ENCODE measurements around the gene FBXW7. TPM values are rescaled to one million over a fixed set of nuclear protein-coding genes. Genes with fewer than 3 reads are reported as not detected.

FBXW7 gene
- total and polyA plus RNA-seq, 2 donors (not counting 1 experiment from before 2014, with no cell fraction given) = 23.0 to 125 TPM

DNA sequence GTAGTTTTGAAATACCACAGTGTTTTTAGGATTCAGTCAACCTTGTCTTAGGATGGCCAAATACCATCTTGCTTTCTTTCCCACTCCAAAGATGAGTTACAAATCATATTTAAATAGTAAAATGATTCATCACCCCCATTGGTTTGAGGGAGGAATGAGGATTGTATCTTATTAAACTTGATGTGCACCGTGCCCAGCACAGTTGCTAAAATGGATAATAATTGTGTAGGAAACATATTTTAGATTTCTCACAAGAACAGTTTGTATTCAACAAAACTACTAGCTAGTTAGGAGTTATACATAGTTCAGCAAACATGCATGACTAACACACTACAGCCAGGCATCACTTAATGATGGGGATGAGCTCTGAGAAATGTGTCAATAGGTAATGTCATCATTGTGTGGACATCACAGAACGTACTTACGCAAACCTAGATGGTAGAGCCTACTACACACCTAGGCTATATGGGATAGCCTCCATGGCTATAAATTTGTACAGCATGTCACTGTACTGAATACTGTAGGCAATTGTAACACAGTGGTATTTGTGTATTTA lies 245.4 kb downstream of the FBXW7 start:
- H3K27me3 ChIP-seq (replicated peaks in 1 of 4; ENCODE audit: control extremely low read depth in 1 of 4, control insufficient read depth in 3 of 4, insufficient read depth in 4 of 4, low read length in 3 of 4) = no peaks in the 10 kb centered on the region
- no peak overlapping the region for H3K4me3 ChIP-seq (ENCODE audit: control extremely low read depth in 1 of 5, extremely low read depth in 1 of 5, insufficient read depth in 1 of 5, low read depth in 2 of 5, low read length in 4 of 5)
- no peaks in the 10 kb centered on the region for H3K4me1 Mint-ChIP-seq
- CTCF ChIA-PET = no interaction called here
- no peak for TF ChIP-seq EZH2 (IDR thresholded peaks at IDR 0.05; ENCODE audit: borderline replicate concordance, insufficient read depth, low read depth, low read length, poor library complexity, severe bottlenecking)
- TF ChIP-seq, protein P1, sequence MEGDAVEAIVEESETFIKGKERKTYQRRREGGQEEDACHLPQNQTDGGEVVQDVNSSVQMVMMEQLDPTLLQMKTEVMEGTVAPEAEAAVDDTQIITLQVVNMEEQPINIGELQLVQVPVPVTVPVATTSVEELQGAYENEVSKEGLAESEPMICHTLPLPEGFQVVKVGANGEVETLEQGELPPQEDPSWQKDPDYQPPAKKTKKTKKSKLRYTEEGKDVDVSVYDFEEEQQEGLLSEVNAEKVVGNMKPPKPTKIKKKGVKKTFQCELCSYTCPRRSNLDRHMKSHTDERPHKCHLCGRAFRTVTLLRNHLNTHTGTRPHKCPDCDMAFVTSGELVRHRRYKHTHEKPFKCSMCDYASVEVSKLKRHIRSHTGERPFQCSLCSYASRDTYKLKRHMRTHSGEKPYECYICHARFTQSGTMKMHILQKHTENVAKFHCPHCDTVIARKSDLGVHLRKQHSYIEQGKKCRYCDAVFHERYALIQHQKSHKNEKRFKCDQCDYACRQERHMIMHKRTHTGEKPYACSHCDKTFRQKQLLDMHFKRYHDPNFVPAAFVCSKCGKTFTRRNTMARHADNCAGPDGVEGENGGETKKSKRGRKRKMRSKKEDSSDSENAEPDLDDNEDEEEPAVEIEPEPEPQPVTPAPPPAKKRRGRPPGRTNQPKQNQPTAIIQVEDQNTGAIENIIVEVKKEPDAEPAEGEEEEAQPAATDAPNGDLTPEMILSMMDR (IDR thresholded peaks at IDR 0.05) = no peak
- no peaks in the 10 kb centered on the region for H3K79me2 ChIP-seq (ENCODE audit: control insufficient read depth, insufficient read depth, low read length)
- H3K4me2 ChIP-seq (replicated peaks; ENCODE audit: low read depth, low read length, poor library complexity, severe bottlenecking) = no peak overlapping the region
- POLR2A ChIA-PET = no interaction called here
- no peaks in the 10 kb centered on the region for H3K9me3 ChIP-seq (ENCODE audit: control extremely low read depth in 1 of 3, control insufficient read depth in 2 of 3, insufficient read depth in 1 of 3, low read length in 2 of 3)
- no peaks in the 10 kb centered on the region for H3K9me3 Mint-ChIP-seq (ENCODE audit: insufficient read depth)
- H3K4me1 ChIP-seq (ENCODE audit: control insufficient read depth in 2 of 2, insufficient read depth in 2 of 2, low read length in 2 of 2) = no peaks in the 10 kb centered on the region
- H3K4me3 Mint-ChIP-seq = no peak overlapping the region
- H3K36me3 ChIP-seq (replicated peaks in 1 of 2; ENCODE audit: control extremely low read depth in 1 of 2, control insufficient read depth in 1 of 2, extremely low read depth in 1 of 2, insufficient read depth in 2 of 2, low read length in 1 of 2) = no peaks in the 10 kb centered on the region
- H3K27ac ChIP-seq (ENCODE audit: low read length in 2 of 2) = no peak overlapping the region
- intact Hi-C loops (cut with micrococcal nuclease) = no loop called here
- H2AFZ ChIP-seq (ENCODE audit: insufficient read depth, low read depth, low read length, poor library complexity, severe bottlenecking) = no peak overlapping the region
- DNase-seq (no peak), ATAC-seq (ENCODE audit: low read depth) (no peak)
- H3K27ac Mint-ChIP-seq = no peak overlapping the region
- H4K20me1 ChIP-seq (ENCODE audit: control insufficient read depth, insufficient read depth, low read length, poor library complexity, severe bottlenecking) = no peaks in the 10 kb centered on the region
- H3K9ac ChIP-seq (ENCODE audit: low read length) = no peak overlapping the region
- WGBS (ENCODE audit: insufficient coverage) = 100% methylated on average over 1 of the region's 3 CpGs
- no peaks in the 10 kb centered on the region for H3K27me3 Mint-ChIP-seq

DNA sequence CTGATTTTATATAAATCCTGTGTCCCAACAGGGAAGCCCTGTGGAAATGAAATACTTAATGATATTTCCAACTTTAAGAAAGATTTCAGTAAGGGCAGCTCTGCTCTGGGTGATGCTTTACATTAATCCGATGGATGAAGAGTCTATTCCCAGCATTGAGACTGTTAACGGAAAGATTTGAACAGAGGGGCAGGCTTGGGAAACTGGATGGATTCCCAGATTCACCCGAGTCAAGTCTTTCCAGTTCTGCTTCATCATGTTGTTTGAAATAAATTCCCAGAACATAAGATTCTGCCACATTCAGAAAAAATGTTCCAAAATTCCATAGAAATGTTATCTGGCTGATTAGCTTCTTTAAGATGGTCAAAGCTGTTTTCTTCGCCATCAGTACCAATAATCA lies 246.0 kb downstream of the FBXW7 start:
- no peaks in the 10 kb centered on the region for H3K27me3 Mint-ChIP-seq
- no peaks in the 10 kb centered on the region for H3K4me1 ChIP-seq (ENCODE audit: control insufficient read depth in 2 of 2, insufficient read depth in 2 of 2, low read length in 2 of 2)
- H3K4me1 Mint-ChIP-seq = no peaks in the 10 kb centered on the region
- no peak for ATAC-seq (ENCODE audit: low read depth)
- H3K27ac ChIP-seq (ENCODE audit: low read length in 2 of 2) = no peak overlapping the region
- WGBS (ENCODE audit: insufficient coverage) = 100% methylated on average over 2 of the region's 4 CpGs
- ChIA-PET POLR2A (no interaction called here), CTCF (no interaction called here)
- intact Hi-C loops (cut with micrococcal nuclease) = no loop called here
- no peaks in the 10 kb centered on the region for H3K27me3 ChIP-seq (replicated peaks in 1 of 4; ENCODE audit: control extremely low read depth in 1 of 4, control insufficient read depth in 3 of 4, insufficient read depth in 4 of 4, low read length in 3 of 4)
- no peaks in the 10 kb centered on the region for H4K20me1 ChIP-seq (ENCODE audit: control insufficient read depth, insufficient read depth, low read length, poor library complexity, severe bottlenecking)
- no peak for DNase-seq
- H3K9ac ChIP-seq (ENCODE audit: low read length) = no peak overlapping the region
- no peaks in the 10 kb centered on the region for H3K36me3 ChIP-seq (replicated peaks in 1 of 2; ENCODE audit: control extremely low read depth in 1 of 2, control insufficient read depth in 1 of 2, extremely low read depth in 1 of 2, insufficient read depth in 2 of 2, low read length in 1 of 2)
- no peaks in the 10 kb centered on the region for H3K9me3 Mint-ChIP-seq (ENCODE audit: insufficient read depth)
- H3K4me3 Mint-ChIP-seq = no peak overlapping the region
- no peaks in the 10 kb centered on the region for H3K79me2 ChIP-seq (ENCODE audit: control insufficient read depth, insufficient read depth, low read length)
- TF ChIP-seq, protein P1 (IDR thresholded peaks at IDR 0.05) = no peak
- TF ChIP-seq EZH2 (IDR thresholded peaks at IDR 0.05; ENCODE audit: borderline replicate concordance, insufficient read depth, low read depth, low read length, poor library complexity, severe bottlenecking) = no peak
- no peak overlapping the region for H2AFZ ChIP-seq (ENCODE audit: insufficient read depth, low read depth, low read length, poor library complexity, severe bottlenecking)
- H3K4me2 ChIP-seq (replicated peaks; ENCODE audit: low read depth, low read length, poor library complexity, severe bottlenecking) = no peak overlapping the region
- H3K27ac Mint-ChIP-seq = no peak overlapping the region
- H3K9me3 ChIP-seq (ENCODE audit: control extremely low read depth in 1 of 3, control insufficient read depth in 2 of 3, insufficient read depth in 1 of 3, low read length in 2 of 3) = no peaks in the 10 kb centered on the region
- H3K4me3 ChIP-seq (ENCODE audit: control extremely low read depth in 1 of 5, extremely low read depth in 1 of 5, insufficient read depth in 1 of 5, low read depth in 2 of 5, low read length in 4 of 5) = no peak overlapping the region
